NCI-H526 (cell line): ENCODE data around the gene ACKR2.

Source experiments
- DNase-seq, 2 experiments: peaks; one replicate each; lab custom pipeline; 2025; lab: John Stamatoyannopoulos, UW

ACKR2 gene

DNA sequence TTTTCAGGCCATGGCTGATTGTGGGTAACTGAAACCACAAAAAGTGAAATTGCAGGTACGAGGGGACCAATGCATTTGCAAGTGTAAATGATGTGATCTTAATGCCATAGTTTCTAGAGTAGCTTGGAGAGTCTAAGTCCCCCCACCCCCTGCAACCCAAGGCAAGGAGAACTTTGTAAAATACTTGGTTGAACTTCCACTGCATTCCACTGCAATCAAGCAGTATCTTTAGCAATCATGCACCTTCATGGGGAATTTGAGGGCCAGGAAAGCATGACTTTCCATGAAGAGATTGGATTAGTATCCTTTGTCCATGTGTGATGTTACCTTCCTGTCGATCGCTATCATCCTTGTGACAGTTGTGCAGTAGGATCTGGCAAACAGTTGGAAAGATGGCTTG, 77.8 kb downstream of the ACKR2 start:
- no peak for DNase-seq

- no peak for DNase-seq
Observed at GRCh38 chr3:42891042-42891441, 81.8 kb downstream of the ACKR2 start.

DNA sequence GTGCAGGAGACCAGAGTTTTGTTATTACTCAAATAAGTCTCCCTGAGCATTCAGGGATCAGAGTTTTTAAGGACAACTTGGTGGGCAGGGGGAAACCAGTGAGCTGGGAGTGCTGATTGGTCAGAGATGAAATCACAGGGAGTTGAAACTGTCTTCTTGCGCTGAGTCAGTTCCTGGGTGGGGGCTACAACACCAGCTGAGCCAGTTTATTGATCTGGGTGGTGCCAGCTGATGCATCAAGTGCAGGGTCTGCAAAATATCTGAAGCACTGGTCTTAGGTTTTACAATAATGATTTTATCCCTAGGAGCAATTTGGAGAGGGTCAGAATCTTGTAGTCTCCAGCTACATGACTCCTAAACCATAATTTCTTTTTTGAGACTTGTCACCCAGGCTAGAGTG, 82.9 kb downstream of the ACKR2 start:
- DNase-seq = no peak

DNA sequence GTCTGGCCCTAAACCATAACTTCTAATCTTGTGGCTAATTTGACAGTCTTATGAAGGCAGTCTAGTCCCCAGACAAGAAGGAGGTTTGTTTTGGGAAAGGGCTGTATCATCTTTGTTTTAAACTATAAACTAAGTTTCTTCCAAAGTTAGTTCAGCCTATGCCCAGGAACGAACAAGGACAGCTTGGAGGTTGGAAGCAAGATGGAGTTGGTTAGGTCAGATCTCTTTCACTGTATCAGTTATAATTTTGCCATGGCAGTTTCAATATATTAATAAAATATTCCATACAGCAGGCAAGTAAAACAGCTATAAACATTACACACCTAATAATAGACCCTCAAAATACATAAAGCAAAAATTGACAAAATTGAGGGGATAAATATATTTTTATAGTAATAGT, 83.6 kb downstream of the ACKR2 start:
- no peak for DNase-seq

DNA sequence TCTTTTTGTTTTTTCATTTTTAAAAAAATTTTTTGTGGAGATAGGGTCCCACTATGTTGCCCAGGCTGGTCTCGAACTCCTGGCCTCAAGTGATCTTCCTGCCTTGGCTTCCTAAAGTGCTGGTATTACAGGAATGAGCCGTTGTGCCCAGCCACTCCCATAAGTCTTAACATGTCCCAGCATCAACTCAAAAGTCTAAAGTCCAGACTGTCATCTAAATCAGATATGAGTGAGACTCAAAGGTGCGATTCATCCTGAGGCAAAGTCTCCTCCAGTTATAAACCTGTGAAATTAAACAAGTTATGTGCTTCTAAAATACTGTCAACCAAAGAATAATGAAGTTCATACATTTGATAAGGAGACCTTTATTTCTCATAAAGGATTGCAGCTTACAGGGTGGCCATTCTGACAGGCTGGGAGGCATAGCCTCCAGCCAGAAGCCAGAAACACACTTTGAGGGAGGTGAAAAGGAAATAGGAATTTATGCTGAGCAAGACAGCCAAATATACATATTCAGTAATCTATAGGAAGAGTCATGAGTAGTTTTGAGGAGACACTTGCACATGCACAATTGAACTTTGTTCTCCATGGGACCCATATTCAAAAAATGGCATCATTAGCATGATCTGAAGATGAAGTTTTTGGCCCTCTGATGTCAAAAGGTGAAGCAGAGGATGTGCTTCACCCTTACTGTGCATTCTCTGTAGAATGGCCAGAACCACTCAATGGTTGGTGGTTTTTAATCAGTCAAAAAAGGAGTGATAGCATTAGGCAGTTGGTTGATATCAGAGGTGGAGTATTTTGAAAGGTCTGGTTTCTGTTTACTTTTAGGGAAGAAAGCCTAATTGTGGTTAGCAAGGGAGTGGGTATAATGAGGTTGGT, 85.7 kb downstream of the ACKR2 start:
- no peak for DNase-seq

- DNase-seq = peak in 1 of 2 experiments; percentile 10
Observed at GRCh38 chr3:42895580-42895868, 86.3 kb downstream of the ACKR2 start.

DNA sequence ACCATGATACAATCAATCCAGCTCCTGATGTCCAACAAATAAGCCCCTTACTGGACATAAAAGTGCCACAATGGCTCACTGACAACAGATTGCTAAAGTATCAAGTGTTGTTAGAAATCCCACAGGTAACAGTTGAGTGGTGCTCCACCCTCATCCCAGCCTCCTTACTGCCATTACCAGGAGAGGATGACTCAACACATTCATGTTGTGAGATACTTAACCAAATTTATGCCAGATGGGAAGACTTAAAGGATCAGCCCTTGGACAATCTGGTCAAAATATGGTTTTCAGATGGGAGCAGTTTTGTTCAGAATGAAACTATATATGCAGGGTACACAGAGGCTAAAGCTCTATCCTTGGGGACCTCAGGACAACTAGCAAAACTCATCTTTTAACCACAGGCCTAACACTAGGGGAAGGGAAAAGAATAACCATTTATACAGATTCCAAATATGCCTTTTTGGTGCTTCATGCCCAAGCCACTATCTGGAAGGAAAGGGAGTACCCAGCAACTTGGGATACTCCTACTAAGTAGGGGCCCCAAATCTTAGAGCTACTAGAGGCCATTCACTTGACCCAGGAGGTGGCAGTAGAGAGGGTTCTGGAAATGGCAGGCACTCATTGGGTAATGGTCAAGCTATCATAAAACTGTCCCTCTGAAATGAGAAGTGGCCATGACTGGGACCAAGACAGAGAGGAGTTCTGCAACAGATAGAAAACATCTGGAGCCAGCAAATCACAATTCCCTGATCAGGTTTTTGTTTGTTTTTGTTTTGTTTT, 89.8 kb downstream of the ACKR2 start:
- DNase-seq = no peak

GRCh38 chr3:42900226-42901072, 91.2 kb downstream of the ACKR2 start:
- no peak for DNase-seq

- no peak for DNase-seq
Observed at GRCh38 chr3:42901073-42901415, 91.8 kb downstream of the ACKR2 start.

DNA sequence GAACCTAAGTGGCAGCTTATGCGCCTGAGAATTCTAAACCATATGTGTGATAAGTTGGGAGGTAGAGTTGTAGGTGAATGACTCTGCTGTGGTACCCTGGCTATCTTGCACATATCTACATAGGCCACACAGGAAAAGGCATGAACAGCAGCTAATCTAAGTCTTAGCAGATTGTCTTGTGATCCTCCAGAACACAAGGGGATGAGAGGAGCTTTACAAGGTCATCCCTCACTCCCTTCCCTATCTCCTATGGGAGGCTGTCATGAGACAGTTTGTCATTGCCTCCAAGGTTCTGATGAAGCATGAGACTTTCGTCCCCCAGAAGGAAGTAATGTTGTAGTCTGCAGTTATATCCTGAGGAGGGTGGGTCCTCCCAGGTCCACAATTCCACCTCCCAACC, 93.0 kb downstream of the ACKR2 start:
- DNase-seq = no peak

DNA sequence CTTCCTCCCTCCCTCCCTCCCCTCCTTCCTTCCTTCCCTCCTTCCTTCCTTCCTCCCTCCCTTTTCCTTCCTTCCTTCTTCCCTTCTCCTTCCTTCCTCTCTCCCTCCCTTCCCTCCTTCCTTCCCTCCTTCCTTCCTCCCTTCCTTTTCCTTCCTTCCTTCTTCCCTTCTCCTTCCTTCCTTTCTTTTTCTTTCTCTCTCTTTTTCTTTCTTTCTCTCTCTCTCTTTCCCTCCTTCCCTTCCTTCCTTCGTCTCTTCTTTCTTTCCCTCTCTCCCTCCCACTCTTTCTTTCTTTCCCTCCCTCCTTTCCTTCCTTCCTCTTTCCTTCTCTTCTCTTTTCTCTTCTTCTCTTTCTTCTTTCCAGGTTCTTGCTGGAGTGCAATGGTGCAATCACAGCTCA, 94.8 kb downstream of the ACKR2 start:
- DNase-seq = no peak

DNA sequence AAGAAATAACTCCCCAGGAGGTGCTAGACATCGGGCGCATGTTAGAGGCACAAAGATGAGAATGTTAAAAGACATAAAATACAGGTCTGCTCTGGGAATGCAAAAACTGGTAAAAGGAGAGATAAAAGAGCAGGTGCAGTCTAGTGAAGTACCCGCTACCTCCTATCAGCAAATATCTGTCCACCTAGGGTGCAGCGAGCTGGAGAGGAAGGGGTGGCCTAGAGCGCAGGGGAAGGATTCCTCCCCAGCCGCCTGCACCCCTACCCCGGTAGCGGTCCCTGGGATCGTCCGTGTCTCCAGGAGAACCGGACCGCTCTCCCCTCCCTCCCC, 96.5 kb downstream of the ACKR2 start:
- DNase-seq = no peak

DNA sequence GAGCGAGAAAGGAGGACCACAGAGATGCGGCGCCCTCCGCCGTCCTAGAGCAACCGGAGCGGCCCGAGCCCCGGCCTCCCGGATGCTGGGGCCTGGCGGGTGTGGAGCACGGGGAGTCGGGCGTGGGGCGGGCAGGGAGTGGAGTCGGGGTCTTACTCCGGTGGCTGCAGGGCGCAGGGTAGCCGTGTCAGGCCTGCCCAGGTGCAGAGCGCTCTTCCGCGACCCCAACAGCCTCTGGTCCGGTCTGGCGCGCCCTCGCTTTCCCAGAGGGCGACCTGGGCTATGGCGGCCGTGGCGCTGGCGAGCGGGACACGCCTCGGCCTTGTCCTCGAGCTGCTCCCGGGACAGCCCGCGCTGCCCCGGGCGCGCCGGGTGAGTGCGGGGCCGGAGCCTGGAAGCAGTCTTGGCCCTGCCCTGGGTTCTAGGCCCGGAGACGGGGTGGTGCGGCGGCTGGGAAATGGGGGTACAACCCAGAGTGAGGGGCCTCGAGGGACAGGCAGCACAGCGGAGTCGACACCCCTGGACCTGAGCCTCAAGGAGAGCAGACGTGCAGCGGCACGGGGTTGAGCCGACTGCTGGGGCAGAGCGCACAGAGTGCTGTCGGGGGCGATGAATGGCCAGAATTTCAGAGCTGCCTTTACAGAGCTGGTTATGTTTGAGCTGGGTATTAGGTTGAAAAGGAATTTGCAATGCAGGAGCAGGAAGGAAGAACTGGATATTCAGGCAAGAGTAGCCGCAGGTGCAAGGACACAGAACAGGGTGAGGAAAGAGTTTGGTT, 97.0 kb downstream of the ACKR2 start, which contains the start of gene ZNF662:
Gene ZNF662 (plus strand): TSS at position 73 of the 778 bp plus-strand sequence. CDS start 1,973 bp downstream, outside the sequence.
- peak; percentile 46 to 78 for DNase-seq

DNA sequence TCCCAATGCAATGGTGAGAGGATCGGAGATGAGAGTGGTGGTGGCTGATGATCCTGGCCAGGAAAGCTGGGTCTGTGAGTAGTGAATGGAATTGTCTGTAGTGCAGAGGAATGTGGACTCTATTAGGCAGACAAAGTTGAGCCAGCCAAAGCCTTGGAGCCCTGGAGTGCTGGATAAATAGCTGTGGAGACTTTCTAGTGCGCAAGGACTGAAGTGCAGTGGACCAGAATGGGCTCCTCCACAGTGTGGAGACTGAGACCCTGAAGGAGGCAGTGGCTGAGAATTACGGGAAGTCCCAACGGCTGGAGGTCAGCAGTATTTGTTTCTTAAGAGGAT, 97.6 kb downstream of the ACKR2 start:
- no peak for DNase-seq

DNA sequence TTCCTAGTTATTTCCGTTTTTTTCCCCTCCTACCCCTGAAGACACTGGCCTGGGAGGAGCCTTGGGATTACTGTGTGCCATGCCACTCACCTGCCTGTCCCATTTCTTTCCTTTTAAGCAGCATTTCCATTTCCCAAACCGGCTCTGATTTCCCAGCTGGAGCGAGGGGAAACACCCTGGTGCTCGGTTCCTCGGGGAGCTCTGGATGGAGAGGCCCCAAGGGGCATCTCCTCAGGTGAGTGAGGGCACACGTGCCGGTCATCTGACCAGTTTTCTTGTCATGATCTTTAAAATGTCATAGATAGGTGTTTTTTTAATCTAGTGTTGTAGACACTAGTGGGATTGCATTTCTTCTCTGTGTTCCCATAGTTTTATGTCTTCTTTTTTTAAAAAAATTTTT, 99.4 kb downstream of the ACKR2 start:
- no peak for DNase-seq

DNA sequence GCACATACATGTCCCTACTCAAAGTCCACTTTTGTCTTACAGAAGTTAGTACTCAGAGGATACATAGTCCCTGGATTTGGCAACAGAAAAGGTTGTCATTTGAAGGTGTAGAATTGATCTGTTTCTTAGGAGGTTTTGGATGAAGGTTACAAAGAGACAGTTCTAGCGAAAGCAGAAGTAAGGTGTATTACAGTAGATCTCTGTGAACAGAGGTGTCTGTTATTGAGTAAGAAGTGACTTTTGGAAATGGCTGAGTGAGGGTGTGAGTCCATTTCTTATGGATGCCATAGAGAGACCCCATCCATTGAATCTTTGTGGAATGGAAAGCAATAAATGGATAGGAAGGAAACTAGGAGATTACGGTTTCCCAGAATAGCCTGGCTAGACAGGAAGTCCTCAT, 102.3 kb downstream of the ACKR2 start:
- no peak for DNase-seq

DNA sequence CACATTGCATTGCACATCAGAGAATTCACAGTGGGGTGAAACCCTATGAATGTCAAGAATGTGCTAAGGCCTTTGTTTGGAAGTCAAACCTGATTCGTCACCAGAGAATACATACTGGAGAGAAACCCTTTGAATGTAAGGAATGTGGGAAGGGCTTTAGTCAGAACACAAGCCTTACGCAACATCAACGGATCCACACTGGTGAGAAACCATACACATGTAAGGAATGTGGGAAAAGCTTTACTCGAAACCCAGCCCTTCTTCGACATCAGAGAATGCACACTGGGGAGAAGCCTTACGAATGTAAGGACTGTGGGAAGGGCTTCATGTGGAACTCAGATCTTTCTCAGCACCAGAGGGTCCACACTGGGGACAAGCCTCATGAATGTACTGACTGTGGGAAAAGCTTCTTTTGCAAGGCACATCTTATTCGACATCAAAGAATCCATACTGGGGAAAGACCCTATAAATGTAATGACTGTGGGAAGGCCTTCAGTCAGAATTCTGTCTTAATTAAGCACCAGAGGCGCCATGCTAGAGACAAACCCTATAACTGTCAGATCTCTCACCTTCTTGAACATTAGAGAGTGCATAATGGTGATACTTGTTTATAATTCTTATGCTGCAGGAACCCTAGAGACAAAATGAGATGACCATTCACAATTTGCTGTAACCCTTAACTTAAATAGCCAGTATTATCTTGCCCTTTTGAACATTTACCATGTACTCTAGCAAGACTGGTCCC, 105.7 kb downstream of the ACKR2 start:
- DNase-seq = no peak
